IPS-20b (cell line): ENCODE data around the gene CDHR1.
"Not testable (repeated sequence)": the region's sequence is repeated elsewhere in the genome, so short reads cannot be mapped to it uniquely, and the experiment has no call there.

Experiments
- H3K27ac ChIP-seq: one replicate; pipeline ENCODE4 v1.5.1; 2013; ENCODE audit warnings: low read length
- H3K27me3 ChIP-seq: 2 replicates; pipeline ENCODE4 v1.6.1; 2013; ENCODE audit warnings: mild to moderate bottlenecking, low read length, inconsistent platforms; ENCODE audit not compliant: insufficient read depth
- H3K36me3 ChIP-seq: 2 replicates; pipeline ENCODE4 v1.6.1; 2013; ENCODE audit warnings: low read depth, mild to moderate bottlenecking, inconsistent platforms, low read length, moderate library complexity; ENCODE audit not compliant: insufficient read depth
- H3K4me1 ChIP-seq: 2 replicates; pipeline ENCODE4 v1.6.1; 2013; ENCODE audit warnings: mild to moderate bottlenecking, control low read depth, inconsistent platforms, low read length, moderate library complexity; ENCODE audit not compliant: insufficient read depth
- H3K4me3 ChIP-seq: 2 replicates; pipeline ENCODE4 v1.5.1; 2013; ENCODE audit warnings: mild to moderate bottlenecking, low read length, inconsistent platforms
- H3K9ac ChIP-seq: 2 replicates; pipeline ENCODE4 v1.6.1; 2013; ENCODE audit warnings: low read depth, mild to moderate bottlenecking, inconsistent platforms, low read length, moderate library complexity
- H3K9me3 ChIP-seq: 2 replicates; pipeline ENCODE4 v1.6.1; 2013; ENCODE audit warnings: mild to moderate bottlenecking, low read depth, low read length, inconsistent platforms; ENCODE audit not compliant: insufficient read depth

Gene CDHR1

DNA sequence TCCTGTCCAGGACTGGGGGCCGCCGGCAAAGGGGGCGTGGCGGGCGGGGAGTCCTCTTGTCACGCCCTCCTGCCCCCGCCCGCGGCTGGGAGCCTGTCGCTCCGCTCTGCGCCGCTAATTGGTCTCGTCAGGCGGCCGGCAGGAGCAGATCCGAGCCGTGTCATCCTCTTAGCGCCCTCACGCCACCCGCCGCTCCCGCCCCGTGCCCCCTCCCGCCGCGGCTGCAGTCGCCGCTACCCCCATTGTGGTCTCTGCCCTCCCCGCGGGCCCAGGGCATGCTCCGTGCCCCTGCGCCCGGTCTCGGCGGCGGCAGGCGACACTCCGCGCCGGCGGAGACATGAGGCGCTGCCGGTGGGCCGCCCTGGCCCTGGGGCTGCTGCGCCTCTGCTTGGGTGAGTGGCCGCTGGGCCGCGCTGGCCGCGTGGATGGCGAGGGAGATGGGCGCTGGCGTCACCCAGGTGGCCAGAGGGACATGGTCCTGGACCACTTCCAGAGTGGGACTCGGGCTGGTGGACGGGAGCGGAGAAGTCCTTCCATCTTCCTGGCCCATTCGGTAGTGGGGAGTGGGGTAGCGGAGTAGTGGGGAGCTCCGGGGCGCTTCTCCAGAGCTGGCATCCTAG is at the start of gene CDHR1:
CDHR1 (plus strand) TSS at position 114 of the 620 bp plus-strand sequence; CDS start at position 338, 224 bp downstream.
- Histone ChIP-seq H3K4me3 (peak within 1 kb of the TSS; percentile 78), H3K9me3 (no peaks in the 10 kb centered on the region), H3K9ac (no peak within 1 kb of the TSS), H3K4me1 (no peaks in the 10 kb centered on the region), H3K27me3 (peaks cover 73% of the 10 kb centered on the region), H3K36me3 (no peaks in the 10 kb centered on the region), H3K27ac (no peak within 1 kb of the TSS)

DNA sequence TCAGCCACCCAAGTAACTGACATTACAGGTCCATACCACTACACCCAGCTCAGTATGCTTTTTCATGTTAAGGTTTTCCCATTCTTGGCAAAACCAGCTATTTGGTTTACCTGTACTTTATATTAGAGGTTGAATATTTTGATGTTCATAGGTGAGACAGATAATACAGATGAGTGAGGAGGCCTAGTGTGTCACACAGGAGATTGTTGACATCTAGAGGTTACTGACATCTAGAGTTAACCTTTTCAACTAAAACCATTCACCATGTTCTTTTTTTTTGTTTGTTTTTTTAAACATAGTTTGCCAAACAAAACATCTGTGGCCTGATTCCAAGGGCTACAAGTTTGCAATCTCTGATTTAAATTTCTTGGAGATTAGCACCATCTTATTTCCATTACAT is 47.0 kb upstream of the CDHR1 start:
- peaks cover 94% of the 10 kb centered on the region for H3K36me3 ChIP-seq
- no peaks in the 10 kb centered on the region for H3K4me1 ChIP-seq
- no peak overlapping the region for H3K4me3 ChIP-seq
- H3K27me3 ChIP-seq, result no peaks in the 10 kb centered on the region
- no peaks in the 10 kb centered on the region for H3K9me3 ChIP-seq
- no peak overlapping the region for H3K27ac ChIP-seq
- no peak overlapping the region for H3K9ac ChIP-seq

GRCh38 chr10:84148006-84148597 is 46.2 kb upstream of the CDHR1 start:
- not testable (repeated sequence) for H3K9me3 ChIP-seq, H3K4me1 ChIP-seq, H3K27ac ChIP-seq, H3K4me3 ChIP-seq, H3K9ac ChIP-seq, H3K27me3 ChIP-seq
- H3K36me3 ChIP-seq, result peaks cover 94% of the 10 kb centered on the region

- H3K9me3 ChIP-seq, result no peaks in the 10 kb centered on the region
Measured at GRCh38 chr10:84149854-84150253, 44.5 kb upstream of the CDHR1 start.

DNA sequence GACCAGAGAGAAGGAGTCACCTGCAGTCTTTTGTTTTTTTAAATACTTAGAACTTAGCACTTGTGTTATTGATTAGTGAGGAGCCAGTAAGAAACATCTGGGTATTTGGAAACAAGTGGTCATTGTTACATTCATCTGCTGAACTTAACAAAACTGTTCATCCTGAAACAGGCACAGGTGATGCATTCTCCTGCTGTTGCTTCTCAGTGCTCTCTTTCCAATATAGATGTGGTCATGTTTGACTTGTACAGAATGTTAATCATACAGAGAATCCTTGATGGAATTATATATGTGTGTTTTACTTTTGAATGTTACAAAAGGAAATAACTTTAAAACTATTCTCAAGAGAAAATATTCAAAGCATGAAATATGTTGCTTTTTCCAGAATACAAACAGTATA is 41.6 kb upstream of the CDHR1 start:
- peaks cover 69% of the 10 kb centered on the region for H3K36me3 ChIP-seq
- H3K4me1 ChIP-seq, result no peaks in the 10 kb centered on the region
- H3K9ac ChIP-seq, result no peak overlapping the region
- no peak overlapping the region for H3K4me3 ChIP-seq
- H3K9me3 ChIP-seq, result no peaks in the 10 kb centered on the region
- no peak overlapping the region for H3K27ac ChIP-seq
- no peaks in the 10 kb centered on the region for H3K27me3 ChIP-seq

More at GRCh38 chr10:84149854-84150253, 44.5 kb upstream of the CDHR1 start:
- Histone ChIP-seq H3K4me3 (no peak overlapping the region), H3K9ac (no peak overlapping the region), H3K27me3 (no peaks in the 10 kb centered on the region), H3K36me3 (peaks cover 93% of the 10 kb centered on the region), H3K4me1 (no peaks in the 10 kb centered on the region), H3K27ac (no peak overlapping the region)

GRCh38 chr10:84155521-84155920 is 38.8 kb upstream of the CDHR1 start:
- Histone ChIP-seq H3K27me3 (no peaks in the 10 kb centered on the region), H3K36me3 (peaks cover 46% of the 10 kb centered on the region)

DNA sequence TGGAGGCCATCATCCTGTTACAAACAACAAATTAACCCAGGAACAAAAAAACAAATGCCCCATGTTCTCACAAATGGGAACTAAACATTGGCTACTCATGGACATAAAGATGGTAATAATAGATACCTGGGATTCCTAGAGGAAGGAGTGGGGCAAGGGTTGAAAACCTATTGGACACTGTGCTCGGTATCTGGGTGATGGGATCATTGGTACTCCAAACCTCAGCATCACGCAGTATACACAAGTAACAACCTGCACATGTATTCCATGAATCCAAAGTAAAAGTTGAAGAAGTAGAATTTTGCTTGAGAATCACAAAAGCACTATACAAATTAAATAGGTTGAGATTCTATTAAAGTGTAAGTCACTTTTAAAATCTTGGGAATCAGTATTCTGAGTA is 38.3 kb upstream of the CDHR1 start:
- Histone ChIP-seq H3K27ac (no peak overlapping the region), H3K4me1 (peaks cover 16% of the 10 kb centered on the region), H3K27me3 (no peaks in the 10 kb centered on the region), H3K9me3 (no peaks in the 10 kb centered on the region), H3K36me3 (peaks cover 41% of the 10 kb centered on the region), H3K4me3 (no peak overlapping the region), H3K9ac (no peak overlapping the region)

More at GRCh38 chr10:84155521-84155920, 38.8 kb upstream of the CDHR1 start:
- H3K9ac ChIP-seq, result no peak overlapping the region
- H3K9me3 ChIP-seq, result no peaks in the 10 kb centered on the region
- H3K4me1 ChIP-seq, result peaks cover 12% of the 10 kb centered on the region
- H3K27ac ChIP-seq, result no peak overlapping the region
- H3K4me3 ChIP-seq, result no peak overlapping the region

GRCh38 chr10:84156768-84157167 is 37.6 kb upstream of the CDHR1 start:
- Histone ChIP-seq H3K9me3 (no peaks in the 10 kb centered on the region), H3K27ac (no peak overlapping the region), H3K4me3 (no peak overlapping the region), H3K36me3 (peaks cover 34% of the 10 kb centered on the region), H3K9ac (no peak overlapping the region), H3K4me1 (peaks cover 23% of the 10 kb centered on the region), H3K27me3 (no peaks in the 10 kb centered on the region)

DNA sequence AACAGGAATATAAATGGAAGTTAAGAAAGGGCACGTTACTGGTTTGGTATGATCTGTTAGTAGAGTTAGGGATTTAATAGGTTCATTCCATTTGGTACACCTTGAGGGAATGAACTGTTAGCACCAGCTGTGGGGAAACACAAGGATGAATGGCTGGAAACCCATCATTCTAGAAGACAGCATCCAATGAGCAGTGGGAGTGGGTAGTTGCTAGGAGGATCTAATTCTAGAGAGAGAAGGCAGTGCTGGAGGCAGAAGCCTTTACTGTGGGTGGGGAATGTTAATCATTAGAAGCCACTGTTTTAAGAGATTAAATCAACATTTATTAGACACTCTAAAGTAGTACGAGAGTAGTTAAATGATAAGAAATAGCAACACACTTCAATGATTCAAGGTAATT is 36.3 kb upstream of the CDHR1 start:
- H3K27me3 ChIP-seq, result no peaks in the 10 kb centered on the region
- H3K27ac ChIP-seq, result no peak overlapping the region
- H3K9me3 ChIP-seq, result no peaks in the 10 kb centered on the region
- no peak overlapping the region for H3K4me3 ChIP-seq
- H3K36me3 ChIP-seq, result peaks cover 21% of the 10 kb centered on the region
- H3K4me1 ChIP-seq, result peaks cover 31% of the 10 kb centered on the region
- no peak overlapping the region for H3K9ac ChIP-seq

DNA sequence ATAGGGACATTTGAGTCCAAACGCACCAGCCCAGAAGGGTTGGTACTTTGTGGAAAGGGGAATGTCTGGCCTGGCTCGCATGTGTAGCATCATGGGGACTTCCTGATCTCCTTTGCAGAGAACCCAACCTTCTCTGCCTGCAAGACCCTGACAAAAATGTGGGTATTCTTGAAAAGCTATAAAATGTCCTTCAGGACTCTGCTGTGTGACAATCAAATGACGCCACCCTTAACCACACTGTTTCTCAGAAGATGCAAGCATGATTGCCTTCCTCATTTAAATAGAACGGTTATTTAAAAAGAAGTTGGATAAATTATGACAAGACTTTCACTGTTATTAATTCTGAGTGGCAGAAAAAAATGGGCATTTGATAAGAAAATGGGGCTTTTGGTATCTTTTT is 35.8 kb upstream of the CDHR1 start:
- H3K9me3 ChIP-seq, result no peaks in the 10 kb centered on the region
- no peak overlapping the region for H3K27ac ChIP-seq
- no peak overlapping the region for H3K4me3 ChIP-seq
- H3K36me3 ChIP-seq, result peaks cover 16% of the 10 kb centered on the region
- H3K27me3 ChIP-seq, result no peaks in the 10 kb centered on the region
- peaks cover 36% of the 10 kb centered on the region for H3K4me1 ChIP-seq
- H3K9ac ChIP-seq, result no peak overlapping the region

DNA sequence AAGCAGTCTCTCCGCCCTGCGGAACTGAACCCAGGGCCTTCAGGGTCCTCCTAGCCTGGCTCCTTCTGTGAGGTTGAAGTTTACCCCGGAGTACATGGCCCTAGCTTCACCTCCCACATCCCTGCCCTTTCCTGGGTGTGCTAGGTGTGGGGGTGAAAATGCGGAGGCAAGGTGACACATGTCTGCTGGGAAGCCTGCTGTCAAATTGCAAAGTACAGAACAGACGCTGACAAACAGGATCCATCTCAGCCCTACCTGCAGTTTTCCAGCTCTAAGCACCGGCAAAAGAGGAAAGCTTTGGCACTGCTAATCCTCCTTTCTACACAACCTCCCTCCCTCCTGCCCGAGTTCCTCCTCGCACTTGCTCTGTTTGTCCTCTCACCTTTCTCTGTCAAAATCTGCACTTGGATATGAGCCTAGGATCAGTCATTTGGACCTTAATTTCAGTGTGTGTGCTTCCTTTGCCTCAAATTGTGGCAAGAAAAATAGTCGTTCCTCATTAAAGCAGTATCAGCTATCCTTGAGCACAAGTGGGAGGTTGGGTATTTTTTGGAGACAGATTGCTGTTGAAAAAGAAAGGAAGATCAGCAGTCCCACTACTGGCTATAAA is 35.2 kb upstream of the CDHR1 start:
- H3K9me3 ChIP-seq, result no peaks in the 10 kb centered on the region
- H3K4me3 ChIP-seq, result no peak overlapping the region
- peaks cover 41% of the 10 kb centered on the region for H3K4me1 ChIP-seq
- H3K9ac ChIP-seq, result no peak overlapping the region
- no peak overlapping the region for H3K27ac ChIP-seq
- H3K27me3 ChIP-seq, result no peaks in the 10 kb centered on the region
- peaks cover 10% of the 10 kb centered on the region for H3K36me3 ChIP-seq
